Transverse colon (tissue), 4 donors: ENCODE data around the gene ADAMTS8. TPM values are rescaled to one million over a fixed set of nuclear protein-coding genes. Genes with fewer than 3 reads are reported as not detected.

Source experiments
- DNase-seq: peaks from one replicate; pipeline ENCODE4 v3.0.0-alpha.2; 2019
- H3K27ac ChIP-seq, 4 donors: fragments of 200-600 bp; sonication (generic); 2 replicates each; pipeline ENCODE4 v1.5.1; 2016 to 2018; ENCODE audit warnings: inconsistent platforms in 4 of 4
- H3K27me3 ChIP-seq: fragments of 200-600 bp; sonication (generic); 2 replicates; pipeline ENCODE4 v1.5.1; 2017; ENCODE audit warnings: inconsistent platforms
- H3K36me3 ChIP-seq, 4 donors: fragments of 200-600 bp; sonication (generic); 2 replicates each; pipeline ENCODE4 v1.5.1; 2017 to 2019; ENCODE audit warnings: inconsistent platforms in 4 of 4
- H3K4me1 ChIP-seq, 4 donors: fragments of 200-600 bp; sonication (generic); 2 replicates each; pipeline ENCODE4 v1.5.1; 2017 to 2020; ENCODE audit warnings: inconsistent platforms in 4 of 4
- H3K4me3 ChIP-seq, 4 donors: fragments of 200-600 bp; sonication (generic); 1 replicate in 1 of 4; 2 replicates in 3 of 4; pipeline versions ENCODE4 v1.5.1 to v1.6.1; 2017 to 2019; ENCODE audit warnings: inconsistent platforms in 4 of 4
- H3K9me3 ChIP-seq, 2 donors: fragments of 200-600 bp; sonication (generic); 2 replicates each; pipeline ENCODE4 v1.5.1; 2017 to 2019; ENCODE audit warnings: inconsistent platforms in 2 of 2
- EP300 ChIP-seq: sonication (generic); formaldehyde crosslinking; IDR thresholded peaks from one replicate; pipeline ENCODE4 v1.6.1; 2017; ENCODE audit warnings: antibody characterized with exemption, low read depth
- POLR2A ChIP-seq: fragments of 450-650 bp; IDR thresholded peaks from one replicate; pipeline ENCODE4 v1.6.1; 2016; ENCODE audit warnings: antibody characterized with exemption, mild to moderate bottlenecking, moderate library complexity
- POLR2AphosphoS5 ChIP-seq, 3 donors: sonication (generic); formaldehyde crosslinking; IDR thresholded peaks; one replicate each; pipeline ENCODE4 v1.6.1; 2016; ENCODE audit warnings: antibody characterized with exemption in 3 of 3
- WGBS, 2 donors: methylation state at CpG; one replicate each; pipeline ENCODE4 v1.1.5; 2018; ENCODE audit warnings: low coverage in 1 of 2; 5-methylcytosine and 5-hydroxymethylcytosine counted together
- in situ Hi-C, 4 donors: fragments of 200-750 bp; cut with MboI; loops; one replicate each; pipeline versions ENCODE4 v1.15.0 to v1.15.1; 2017; ENCODE audit warnings: low sequenced_read_pairs in 3 of 4, low pct_ligation_motif_present in 1 of 4, low pct_unique_long_range_greater_than_20kb in 1 of 4
- intact Hi-C: fragments of 100-400 bp; cut with DNase I; formaldehyde crosslinking; loops from one replicate; pipeline ENCODE4 v1.15.1; 2023; ENCODE audit warnings: low total_unique reads
- total RNA-seq, 4 donors: library from RNA; depleted of rRNA; stranded (reverse); fragments of >200 nt; gene quantifications; one replicate each; pipeline ENCODE4 v1.1.0, GENCODE V29; 2016
- TF ChIP-seq, protein P1 (sequence below), 5 experiments: fragments of 200-600 bp in 3 of 5; fragments of 450-650 bp in 2 of 5; sonication (generic) in 3 of 5; IDR thresholded peaks; 1 replicate in 2 of 5; 2 replicates in 3 of 5; pipeline ENCODE4 v1.5.1; 2016 to 2017; ENCODE audit warnings: antibody characterized with exemption in 5 of 5, inconsistent platforms in 3 of 5, mild to moderate bottlenecking in 2 of 5, moderate library complexity in 1 of 5

ADAMTS8 gene
- total RNA-seq, 4 donors from 2014 or later, result 0.27 to 1.00 (median 0.95) TPM; not detected in 1

DNA sequence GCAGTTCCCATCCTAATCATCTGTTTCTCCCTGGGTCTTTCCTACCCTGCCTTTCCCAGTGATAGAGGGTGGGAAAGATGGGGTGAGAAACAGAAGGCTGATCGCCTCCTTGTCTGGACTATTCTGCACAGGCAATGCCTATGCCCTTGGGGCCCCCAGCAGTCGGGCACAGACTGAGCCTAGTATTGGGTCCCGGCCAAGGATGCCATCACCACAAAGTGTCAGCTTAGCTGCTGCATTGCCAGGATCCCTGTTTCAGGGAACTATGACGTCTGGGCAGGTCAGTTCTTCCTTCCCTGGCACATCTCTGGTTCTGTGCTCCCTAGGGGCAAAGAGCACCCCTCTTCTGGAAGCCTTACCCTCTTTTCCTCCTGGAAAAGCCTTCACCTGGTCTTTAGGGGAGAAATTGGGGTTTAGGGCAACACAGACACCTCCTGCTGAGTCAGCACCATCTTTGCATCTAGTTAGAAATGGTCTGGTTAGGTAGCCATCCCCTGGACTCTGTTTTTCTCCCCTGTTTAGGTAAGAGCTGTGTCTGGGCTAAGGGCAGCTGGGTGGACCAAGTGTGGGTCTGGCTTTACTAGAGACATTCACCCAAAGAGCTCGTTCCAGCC, 2.1 kb downstream of the ADAMTS8 start:
- 56% methylated on average over 5 of the region's 5 CpGs; no CpG with 5 or more reads in 1 of the 2 donors for WGBS, 2 donors
- Histone ChIP-seq H3K27ac (peak overlapping the region in 3 of 4 donors; percentile 2 to 72 (median 61)), H3K4me1 (peaks cover 0 to 16% (median 5%) of the 10 kb centered on the region in 4 donors), H3K27me3 (peaks cover 51% of the 10 kb centered on the region), H3K9me3 (no peaks in the 10 kb centered on the region), H3K36me3 (no peaks in the 10 kb centered on the region), H3K4me3 (no peak overlapping the region)
- intact Hi-C loops, result loop anchor here (5.0 kb wide), 1 partner anchor 214 kb away; no protein-coding TSS in a partner anchor
- no peak for TF ChIP-seq POLR2A
- no peak for TF ChIP-seq POLR2AphosphoS5 (IDR thresholded peaks at IDR 0.05)
- TF ChIP-seq, protein P1, sequence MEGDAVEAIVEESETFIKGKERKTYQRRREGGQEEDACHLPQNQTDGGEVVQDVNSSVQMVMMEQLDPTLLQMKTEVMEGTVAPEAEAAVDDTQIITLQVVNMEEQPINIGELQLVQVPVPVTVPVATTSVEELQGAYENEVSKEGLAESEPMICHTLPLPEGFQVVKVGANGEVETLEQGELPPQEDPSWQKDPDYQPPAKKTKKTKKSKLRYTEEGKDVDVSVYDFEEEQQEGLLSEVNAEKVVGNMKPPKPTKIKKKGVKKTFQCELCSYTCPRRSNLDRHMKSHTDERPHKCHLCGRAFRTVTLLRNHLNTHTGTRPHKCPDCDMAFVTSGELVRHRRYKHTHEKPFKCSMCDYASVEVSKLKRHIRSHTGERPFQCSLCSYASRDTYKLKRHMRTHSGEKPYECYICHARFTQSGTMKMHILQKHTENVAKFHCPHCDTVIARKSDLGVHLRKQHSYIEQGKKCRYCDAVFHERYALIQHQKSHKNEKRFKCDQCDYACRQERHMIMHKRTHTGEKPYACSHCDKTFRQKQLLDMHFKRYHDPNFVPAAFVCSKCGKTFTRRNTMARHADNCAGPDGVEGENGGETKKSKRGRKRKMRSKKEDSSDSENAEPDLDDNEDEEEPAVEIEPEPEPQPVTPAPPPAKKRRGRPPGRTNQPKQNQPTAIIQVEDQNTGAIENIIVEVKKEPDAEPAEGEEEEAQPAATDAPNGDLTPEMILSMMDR (IDR thresholded peaks at IDR 0.05), result no peak
- no peak for TF ChIP-seq EP300
- DNase-seq, result no peak
- in situ Hi-C loops, result loop anchor here in 3 of 4 donors (5.0 to 25.0 kb wide), 3 partner anchors 212 to 436 kb away; no protein-coding TSS in a partner anchor

DNA sequence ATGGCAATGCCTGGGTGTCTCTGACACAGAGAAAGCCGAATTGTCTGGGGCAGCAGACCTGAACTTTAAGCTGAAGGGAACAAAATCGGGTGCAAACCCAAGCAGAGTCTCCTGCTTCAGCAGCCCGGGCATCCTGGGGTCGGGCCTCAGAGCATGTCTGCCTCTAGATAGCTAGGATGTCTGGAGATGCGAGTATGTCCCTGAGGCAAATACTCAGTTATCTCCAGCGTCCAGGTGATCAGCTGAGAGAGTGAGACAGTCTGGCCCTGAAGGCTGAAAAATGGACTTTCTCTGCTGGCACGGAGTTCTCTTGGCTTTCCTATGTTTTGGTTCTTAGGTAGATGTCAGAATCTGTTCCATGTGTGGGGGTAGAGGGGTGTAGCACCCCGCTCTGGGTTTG, 3.3 kb downstream of the ADAMTS8 start:
- no peak overlapping the region for H3K27ac ChIP-seq
- no peak overlapping the region for H3K4me3 ChIP-seq
- TF ChIP-seq POLR2A, result no peak
- TF ChIP-seq EP300, result no peak
- TF ChIP-seq, protein P1 (IDR thresholded peaks at IDR 0.05), result no peak
- no peak for TF ChIP-seq POLR2AphosphoS5 (IDR thresholded peaks at IDR 0.05)
- no peak for DNase-seq
- in situ Hi-C loops (loop anchor here in 3 of 4 donors (5.0 to 25.0 kb wide), 3 partner anchors 210 to 437 kb away; no protein-coding TSS in a partner anchor), intact Hi-C loops (loop anchor here (5.0 kb wide), 1 partner anchor 213 kb away; no protein-coding TSS in a partner anchor)
- H3K27me3 ChIP-seq, result peaks cover 43% of the 10 kb centered on the region
- H3K9me3 ChIP-seq, result no peaks in the 10 kb centered on the region
- H3K4me1 ChIP-seq, result peaks cover 0 to 23% (median 5%) of the 10 kb centered on the region in 4 donors
- H3K36me3 ChIP-seq, result no peaks in the 10 kb centered on the region
- 40 to 78% methylated on average over 1 to 8 of the region's 8 CpGs for WGBS, 2 donors

DNA sequence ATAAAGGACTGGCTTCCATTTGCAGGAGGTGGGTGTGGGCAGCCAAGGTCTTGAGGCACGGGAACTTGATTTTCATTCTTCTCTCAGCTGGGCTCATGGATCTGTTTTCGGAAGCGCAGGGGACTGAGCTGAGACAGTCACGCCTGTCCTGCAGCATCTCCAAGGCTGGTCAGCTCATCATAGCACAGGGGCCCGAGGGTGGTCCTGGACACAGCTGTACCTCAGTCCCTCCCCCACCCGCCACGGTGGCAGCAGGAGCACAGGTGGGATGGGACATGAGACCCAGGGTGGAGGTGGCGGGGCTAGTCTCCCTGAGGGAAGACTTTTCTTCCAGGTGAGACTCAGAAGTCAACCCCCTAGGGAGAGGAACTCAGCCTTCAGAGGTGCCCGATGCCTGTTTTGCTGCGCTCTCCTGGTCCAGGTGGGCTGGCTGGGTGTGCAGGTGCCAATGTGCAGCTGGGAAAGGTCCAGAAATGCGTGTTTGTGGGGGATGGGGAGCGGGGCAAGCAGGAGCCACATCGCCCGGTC, 3.7 kb downstream of the ADAMTS8 start:
- no peak overlapping the region for H3K27ac ChIP-seq
- intact Hi-C loops (loop anchor here (5.0 kb wide), 1 partner anchor 212 kb away; no protein-coding TSS in a partner anchor), in situ Hi-C loops (loop anchor here (5.0 to 25.0 kb wide), 4 partner anchors 210 to 438 kb away; no protein-coding TSS in a partner anchor)
- no peaks in the 10 kb centered on the region for H3K36me3 ChIP-seq
- DNase-seq, result no peak
- 93 to 100% methylated on average over 4 to 10 of the region's 14 CpGs for WGBS, 2 donors
- peaks cover 2 to 23% (median 5%) of the 10 kb centered on the region in 4 donors for H3K4me1 ChIP-seq
- TF ChIP-seq POLR2AphosphoS5 (IDR thresholded peaks at IDR 0.05), result no peak
- TF ChIP-seq EP300, result no peak
- TF ChIP-seq, protein P1 (IDR thresholded peaks at IDR 0.05), result no peak
- no peak for TF ChIP-seq POLR2A
- H3K27me3 ChIP-seq, result peaks cover 38% of the 10 kb centered on the region
- H3K9me3 ChIP-seq, result no peaks in the 10 kb centered on the region
- H3K4me3 ChIP-seq, result no peak overlapping the region

DNA sequence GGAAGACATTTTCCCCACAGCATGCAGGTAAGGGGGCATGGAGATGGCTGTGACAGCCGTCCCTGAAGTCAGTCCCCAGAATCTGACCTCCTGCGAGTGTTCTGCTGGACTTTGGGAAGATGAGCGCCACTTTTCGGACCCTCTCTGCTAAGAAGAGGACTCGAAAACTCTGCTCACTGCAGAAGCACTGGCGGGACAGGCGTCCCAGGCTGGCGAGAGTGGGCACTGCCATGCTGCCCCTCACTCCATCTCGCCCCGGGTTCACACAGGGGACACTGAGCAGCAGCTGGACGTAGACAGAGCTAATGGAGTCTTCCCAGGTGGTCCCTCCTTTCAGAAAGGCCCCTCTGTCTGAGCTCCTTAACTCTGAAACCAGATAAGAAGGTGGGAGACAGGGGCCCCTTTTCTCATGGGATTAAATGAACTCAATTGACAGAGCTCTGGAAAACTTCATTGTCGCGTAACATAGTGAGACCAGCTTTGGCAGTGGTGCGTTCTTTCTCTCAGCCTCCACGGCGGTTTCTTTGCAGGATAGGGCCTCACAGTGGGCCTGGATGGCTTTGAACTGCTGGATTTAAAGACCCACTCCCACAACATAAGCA, 4.8 kb downstream of the ADAMTS8 start:
- H3K27me3 ChIP-seq, result peaks cover 28% of the 10 kb centered on the region
- TF ChIP-seq EP300 (no peak), POLR2A (no peak), POLR2AphosphoS5 (IDR thresholded peaks at IDR 0.05) (no peak)
- TF ChIP-seq, protein P1 (IDR thresholded peaks at IDR 0.05), result no peak
- H3K9me3 ChIP-seq, result no peaks in the 10 kb centered on the region
- H3K4me3 ChIP-seq, result no peak overlapping the region
- no peak for DNase-seq
- H3K36me3 ChIP-seq, result no peaks in the 10 kb centered on the region
- no peak overlapping the region for H3K27ac ChIP-seq
- WGBS, 2 donors, result 76% methylated on average over 16 of the region's 16 CpGs; no CpG with 5 or more reads in 1 of the 2 donors
- intact Hi-C loops, result no loop called here
- H3K4me1 ChIP-seq, result peaks cover 2 to 21% (median 6%) of the 10 kb centered on the region in 4 donors
- in situ Hi-C loops, result loop anchor here in 2 of 4 donors (10.0 to 25.0 kb wide), 2 partner anchors 209 to 211 kb away; no protein-coding TSS in a partner anchor
